ENCODE results near the gene FITM2. TPM values are rescaled to one million over a fixed set of nuclear protein-coding genes. Genes with fewer than 3 reads are reported as not detected.
A peak's percentile ranks its signal among the peaks of the same experiment; 100 is the strongest.

The FITM2 gene, protein sequence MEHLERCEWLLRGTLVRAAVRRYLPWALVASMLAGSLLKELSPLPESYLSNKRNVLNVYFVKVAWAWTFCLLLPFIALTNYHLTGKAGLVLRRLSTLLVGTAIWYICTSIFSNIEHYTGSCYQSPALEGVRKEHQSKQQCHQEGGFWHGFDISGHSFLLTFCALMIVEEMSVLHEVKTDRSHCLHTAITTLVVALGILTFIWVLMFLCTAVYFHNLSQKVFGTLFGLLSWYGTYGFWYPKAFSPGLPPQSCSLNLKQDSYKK
- 4.5 and 7.9 TPM in 2 replicates for total RNA-seq

DNA sequence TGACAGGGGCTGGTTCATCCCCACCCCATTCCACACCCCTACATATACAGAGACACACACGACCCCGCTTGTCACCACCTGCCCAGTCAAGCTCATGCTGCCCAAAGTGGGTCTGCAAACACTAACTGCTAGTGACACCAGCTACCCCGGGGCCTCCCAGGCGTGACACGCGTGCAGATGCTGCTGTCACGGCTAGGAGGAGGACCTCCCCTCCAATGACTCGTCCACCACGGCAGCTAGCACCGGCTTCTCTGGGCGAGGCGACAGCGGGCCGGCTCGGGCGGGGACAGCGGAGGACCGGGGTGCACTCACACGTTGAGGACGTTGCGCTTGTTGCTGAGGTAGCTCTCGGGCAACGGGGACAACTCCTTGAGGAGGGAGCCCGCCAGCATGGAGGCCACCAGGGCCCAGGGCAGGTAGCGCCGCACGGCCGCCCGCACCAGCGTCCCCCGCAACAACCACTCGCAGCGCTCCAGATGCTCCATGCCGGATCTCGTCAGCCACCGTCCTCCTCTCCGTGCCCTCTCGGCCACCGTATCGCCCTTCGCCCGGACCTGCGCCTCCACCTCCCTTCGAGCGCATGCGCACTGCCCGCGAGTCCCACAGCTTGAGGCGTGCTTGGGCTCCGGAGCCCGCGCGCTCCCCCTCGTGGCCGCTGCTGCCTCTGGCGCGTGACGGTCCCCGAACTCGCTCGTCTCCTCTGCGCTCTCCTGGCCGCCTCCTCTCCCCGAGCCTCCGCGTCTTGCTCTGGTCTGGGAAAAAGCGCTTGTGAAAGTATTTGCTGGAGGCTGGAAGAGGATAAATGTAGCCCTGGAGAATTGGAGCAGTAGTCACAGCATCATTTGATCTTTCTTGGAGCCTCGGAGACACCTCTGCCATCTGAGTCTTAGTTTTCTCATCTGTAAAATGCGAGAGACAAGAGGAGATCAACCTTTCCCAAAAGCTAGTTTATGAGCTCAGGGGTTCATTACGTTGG is at the start of gene FITM2:
Gene FITM2 (minus strand): TSS at position 539 of the 976 bp plus-strand sequence. CDS start 54 bp downstream, at position 485.
- TF ChIP-seq, protein P1, sequence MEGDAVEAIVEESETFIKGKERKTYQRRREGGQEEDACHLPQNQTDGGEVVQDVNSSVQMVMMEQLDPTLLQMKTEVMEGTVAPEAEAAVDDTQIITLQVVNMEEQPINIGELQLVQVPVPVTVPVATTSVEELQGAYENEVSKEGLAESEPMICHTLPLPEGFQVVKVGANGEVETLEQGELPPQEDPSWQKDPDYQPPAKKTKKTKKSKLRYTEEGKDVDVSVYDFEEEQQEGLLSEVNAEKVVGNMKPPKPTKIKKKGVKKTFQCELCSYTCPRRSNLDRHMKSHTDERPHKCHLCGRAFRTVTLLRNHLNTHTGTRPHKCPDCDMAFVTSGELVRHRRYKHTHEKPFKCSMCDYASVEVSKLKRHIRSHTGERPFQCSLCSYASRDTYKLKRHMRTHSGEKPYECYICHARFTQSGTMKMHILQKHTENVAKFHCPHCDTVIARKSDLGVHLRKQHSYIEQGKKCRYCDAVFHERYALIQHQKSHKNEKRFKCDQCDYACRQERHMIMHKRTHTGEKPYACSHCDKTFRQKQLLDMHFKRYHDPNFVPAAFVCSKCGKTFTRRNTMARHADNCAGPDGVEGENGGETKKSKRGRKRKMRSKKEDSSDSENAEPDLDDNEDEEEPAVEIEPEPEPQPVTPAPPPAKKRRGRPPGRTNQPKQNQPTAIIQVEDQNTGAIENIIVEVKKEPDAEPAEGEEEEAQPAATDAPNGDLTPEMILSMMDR (IDR thresholded peaks at IDR 0.05; ENCODE audit: insufficient read depth, low read length, severe bottlenecking) = peak; percentile 99
- Histone ChIP-seq H3K36me3 (ENCODE audit: control insufficient read depth, insufficient read depth, low read length) (no peaks in the 10 kb centered on the region), H3K4me3 (ENCODE audit: low read depth, low read length) (peak within 1 kb of the TSS; percentile 96), H3K27me3 (ENCODE audit: control insufficient read depth, insufficient read depth, low read length) (no peaks in the 10 kb centered on the region)
- DNase-seq (ENCODE audit: low read depth) (peak; percentile 86), FAIRE-seq (no peak)

DNA sequence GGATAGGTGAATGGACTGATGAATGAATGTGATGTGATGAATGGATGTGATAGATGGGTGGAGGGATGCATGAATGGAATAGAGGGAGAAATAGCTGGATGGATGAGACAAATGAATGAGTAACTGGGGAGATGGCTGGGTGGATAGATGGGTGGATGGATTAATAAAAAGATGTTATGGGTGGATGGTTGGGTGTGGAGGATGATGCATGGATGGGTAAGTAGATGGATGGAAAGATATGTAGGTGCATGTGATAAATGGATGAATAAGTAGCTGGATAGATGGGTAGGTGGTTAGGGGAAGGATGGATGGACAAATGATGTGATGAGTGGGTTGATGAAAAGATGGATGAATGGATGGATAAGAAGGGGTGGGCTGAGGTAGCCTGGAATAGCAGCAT is 49.2 kb upstream of the FITM2 start:
- H3K36me3 ChIP-seq (ENCODE audit: control insufficient read depth, insufficient read depth, low read length) = no peaks in the 10 kb centered on the region
- FAIRE-seq (no peak), DNase-seq (ENCODE audit: low read depth) (no peak)
- H3K27me3 ChIP-seq (ENCODE audit: control insufficient read depth, insufficient read depth, low read length) = peaks cover 12% of the 10 kb centered on the region
- TF ChIP-seq, protein P1 (IDR thresholded peaks at IDR 0.05; ENCODE audit: insufficient read depth, low read length, severe bottlenecking) = no peak
- no peak overlapping the region for H3K4me3 ChIP-seq (ENCODE audit: low read depth, low read length)

DNA sequence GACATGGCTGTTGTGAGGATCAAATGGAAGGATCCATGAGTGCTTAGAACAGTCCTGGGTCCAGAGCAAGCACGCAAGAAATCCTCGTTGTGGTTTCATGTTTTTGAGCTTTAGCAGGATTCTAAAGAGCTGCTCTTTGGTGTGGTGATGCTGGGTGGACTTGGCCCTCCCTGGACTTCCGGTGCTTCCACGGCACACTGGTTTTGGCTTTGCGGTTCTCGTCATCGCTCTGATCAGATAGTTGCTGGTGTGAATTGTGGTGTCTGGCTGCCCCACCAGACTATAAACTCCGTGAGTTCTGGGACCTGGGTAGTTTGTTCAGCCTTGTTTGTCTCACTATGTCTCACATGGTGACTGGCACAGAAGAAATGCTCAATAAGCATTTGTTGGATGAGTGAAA is 47.8 kb upstream of the FITM2 start:
- H3K27me3 ChIP-seq (ENCODE audit: control insufficient read depth, insufficient read depth, low read length) = peaks cover 12% of the 10 kb centered on the region
- TF ChIP-seq, protein P1 (IDR thresholded peaks at IDR 0.05; ENCODE audit: insufficient read depth, low read length, severe bottlenecking) = no peak
- no peak for FAIRE-seq

DNA sequence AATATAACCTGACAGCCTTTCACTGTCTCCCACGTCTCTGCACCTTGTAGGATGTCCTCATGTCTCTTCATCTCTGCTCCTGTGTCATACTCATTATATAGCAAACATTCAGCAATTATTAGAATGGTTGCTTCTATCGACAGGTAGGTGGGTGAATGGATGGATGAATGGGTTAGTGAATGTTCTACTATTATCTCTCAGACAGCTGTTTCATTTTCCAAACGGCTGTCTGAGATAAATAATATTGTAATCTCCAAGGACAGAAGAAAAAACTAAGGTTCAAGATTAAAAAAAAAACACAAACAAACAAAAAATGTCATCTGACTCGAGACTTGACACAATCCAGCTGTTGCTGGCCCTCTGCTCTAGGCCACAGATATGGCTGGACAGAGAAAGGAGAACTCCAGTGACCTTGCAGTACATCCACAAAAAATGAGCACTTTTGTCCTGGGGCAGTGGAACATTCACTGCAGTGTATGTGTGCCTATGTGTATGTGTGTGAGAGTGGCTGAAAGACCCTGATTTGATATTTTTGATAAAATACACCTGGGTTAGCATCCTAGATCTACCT is 46.6 kb upstream of the FITM2 start:
- no peak for FAIRE-seq
- peaks cover 12% of the 10 kb centered on the region for H3K27me3 ChIP-seq (ENCODE audit: control insufficient read depth, insufficient read depth, low read length)
- no peak overlapping the region for H3K4me3 ChIP-seq (ENCODE audit: low read depth, low read length)
- no peaks in the 10 kb centered on the region for H3K36me3 ChIP-seq (ENCODE audit: control insufficient read depth, insufficient read depth, low read length)
- TF ChIP-seq, protein P1 (IDR thresholded peaks at IDR 0.05; ENCODE audit: insufficient read depth, low read length, severe bottlenecking) = no peak
- no peak for DNase-seq (ENCODE audit: low read depth)

More for the DNA sequence above, 47.8 kb upstream of the FITM2 start:
- no peak for DNase-seq (ENCODE audit: low read depth)
- Histone ChIP-seq H3K4me3 (ENCODE audit: low read depth, low read length) (no peak overlapping the region), H3K36me3 (ENCODE audit: control insufficient read depth, insufficient read depth, low read length) (no peaks in the 10 kb centered on the region)

DNA sequence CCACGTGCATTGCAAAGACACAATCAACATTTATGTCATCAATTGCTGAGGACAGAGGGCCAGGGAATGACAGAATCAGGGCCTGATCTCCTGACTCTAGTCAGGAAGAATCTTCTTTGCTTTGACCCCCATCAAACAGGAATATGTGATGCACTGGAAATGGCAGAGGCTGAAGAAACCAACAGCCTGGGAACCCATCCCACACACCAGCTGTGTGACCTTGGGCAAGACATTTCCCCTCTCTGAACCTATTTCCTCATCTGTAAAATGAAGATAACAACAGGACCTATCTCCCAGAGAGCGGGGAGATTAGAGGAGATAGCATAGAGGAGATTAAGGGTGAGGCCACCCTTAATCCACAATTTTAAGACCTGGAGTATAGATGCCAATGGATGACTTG is 46.0 kb upstream of the FITM2 start:
- Histone ChIP-seq H3K4me3 (ENCODE audit: low read depth, low read length) (no peak overlapping the region), H3K27me3 (ENCODE audit: control insufficient read depth, insufficient read depth, low read length) (peaks cover 12% of the 10 kb centered on the region), H3K36me3 (ENCODE audit: control insufficient read depth, insufficient read depth, low read length) (no peaks in the 10 kb centered on the region)
- TF ChIP-seq, protein P1 (IDR thresholded peaks at IDR 0.05; ENCODE audit: insufficient read depth, low read length, severe bottlenecking) = no peak
- DNase-seq (ENCODE audit: low read depth) = no peak
- no peak for FAIRE-seq
